Measurements from ENCODE around the gene TMEM138.

- TF ChIP-seq, protein P1, sequence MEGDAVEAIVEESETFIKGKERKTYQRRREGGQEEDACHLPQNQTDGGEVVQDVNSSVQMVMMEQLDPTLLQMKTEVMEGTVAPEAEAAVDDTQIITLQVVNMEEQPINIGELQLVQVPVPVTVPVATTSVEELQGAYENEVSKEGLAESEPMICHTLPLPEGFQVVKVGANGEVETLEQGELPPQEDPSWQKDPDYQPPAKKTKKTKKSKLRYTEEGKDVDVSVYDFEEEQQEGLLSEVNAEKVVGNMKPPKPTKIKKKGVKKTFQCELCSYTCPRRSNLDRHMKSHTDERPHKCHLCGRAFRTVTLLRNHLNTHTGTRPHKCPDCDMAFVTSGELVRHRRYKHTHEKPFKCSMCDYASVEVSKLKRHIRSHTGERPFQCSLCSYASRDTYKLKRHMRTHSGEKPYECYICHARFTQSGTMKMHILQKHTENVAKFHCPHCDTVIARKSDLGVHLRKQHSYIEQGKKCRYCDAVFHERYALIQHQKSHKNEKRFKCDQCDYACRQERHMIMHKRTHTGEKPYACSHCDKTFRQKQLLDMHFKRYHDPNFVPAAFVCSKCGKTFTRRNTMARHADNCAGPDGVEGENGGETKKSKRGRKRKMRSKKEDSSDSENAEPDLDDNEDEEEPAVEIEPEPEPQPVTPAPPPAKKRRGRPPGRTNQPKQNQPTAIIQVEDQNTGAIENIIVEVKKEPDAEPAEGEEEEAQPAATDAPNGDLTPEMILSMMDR (conservative IDR thresholded peaks at IDR 0.05; ENCODE audit: low read depth, low read length): peak; percentile 39
- TF ChIP-seq POLR2A (IDR thresholded peaks at IDR 0.05; ENCODE audit: low read depth, low read length) (no peak), SMC3 (IDR thresholded peaks at IDR 0.05; ENCODE audit: low read depth, low read length) (peak; percentile 34), CHD1 (IDR thresholded peaks at IDR 0.05; ENCODE audit: low read depth, low read length) (no peak), RAD21 (IDR thresholded peaks at IDR 0.05; ENCODE audit: low read length) (peak; percentile 55), FOS (IDR thresholded peaks at IDR 0.05; ENCODE audit: low read depth, low read length) (no peak)
Observed at GRCh38 chr11:61384271-61385242, 22.4 kb downstream of the TMEM138 start.

Data from IMR-90 (cell line).